ENCODE measurements around the gene ST8SIA5.

ST8SIA5 gene

GRCh38 chr18:46732801-46733200 lies 24.1 kb downstream of the ST8SIA5 start:
- TF ChIP-seq CTCF (conservative IDR thresholded peaks at IDR 0.05; ENCODE audit: low read depth, low read length), result no peak
- DNase-seq (ENCODE audit: low read depth), result no peak
- no peak overlapping the region for H3K4me3 ChIP-seq (ENCODE audit: low read depth, low read length)

- H3K4me3 ChIP-seq (ENCODE audit: low read depth, low read length), result no peak overlapping the region
- no peak for TF ChIP-seq CTCF (conservative IDR thresholded peaks at IDR 0.05; ENCODE audit: low read depth, low read length)
- no peak for DNase-seq (ENCODE audit: low read depth)
Observed at GRCh38 chr18:46732201-46732600, 24.7 kb downstream of the ST8SIA5 start.

GRCh38 chr18:46731316-46731715 lies 25.5 kb downstream of the ST8SIA5 start:
- DNase-seq (ENCODE audit: low read depth), result no peak
- H3K4me3 ChIP-seq (ENCODE audit: low read depth, low read length), result no peak overlapping the region
- TF ChIP-seq CTCF (conservative IDR thresholded peaks at IDR 0.05; ENCODE audit: low read depth, low read length), result no peak

GRCh38 chr18:46728219-46728930 lies 28.5 kb downstream of the ST8SIA5 start:
- TF ChIP-seq CTCF (conservative IDR thresholded peaks at IDR 0.05; ENCODE audit: low read depth, low read length), result no peak
- no peak overlapping the region for H3K4me3 ChIP-seq (ENCODE audit: low read depth, low read length)
- DNase-seq (ENCODE audit: low read depth), result no peak

- no peak for DNase-seq (ENCODE audit: low read depth)
- no peak for TF ChIP-seq CTCF (conservative IDR thresholded peaks at IDR 0.05; ENCODE audit: low read depth, low read length)
- no peak overlapping the region for H3K4me3 ChIP-seq (ENCODE audit: low read depth, low read length)
Observed at GRCh38 chr18:46727177-46727576, 29.7 kb downstream of the ST8SIA5 start.

- no peak for TF ChIP-seq CTCF (conservative IDR thresholded peaks at IDR 0.05; ENCODE audit: low read depth, low read length)
- no peak overlapping the region for H3K4me3 ChIP-seq (ENCODE audit: low read depth, low read length)
- DNase-seq (ENCODE audit: low read depth), result no peak
Observed at GRCh38 chr18:46725310-46725709, 31.5 kb downstream of the ST8SIA5 start.

- no peak for TF ChIP-seq CTCF (conservative IDR thresholded peaks at IDR 0.05; ENCODE audit: low read depth, low read length)
- H3K4me3 ChIP-seq (ENCODE audit: low read depth, low read length), result no peak overlapping the region
- DNase-seq (ENCODE audit: low read depth), result no peak
Observed at GRCh38 chr18:46723856-46724415, 32.9 kb downstream of the ST8SIA5 start.

Measured in choroid plexus epithelial cell (primary cell).